ENCODE measurements around the gene APELA.

Gene APELA

DNA sequence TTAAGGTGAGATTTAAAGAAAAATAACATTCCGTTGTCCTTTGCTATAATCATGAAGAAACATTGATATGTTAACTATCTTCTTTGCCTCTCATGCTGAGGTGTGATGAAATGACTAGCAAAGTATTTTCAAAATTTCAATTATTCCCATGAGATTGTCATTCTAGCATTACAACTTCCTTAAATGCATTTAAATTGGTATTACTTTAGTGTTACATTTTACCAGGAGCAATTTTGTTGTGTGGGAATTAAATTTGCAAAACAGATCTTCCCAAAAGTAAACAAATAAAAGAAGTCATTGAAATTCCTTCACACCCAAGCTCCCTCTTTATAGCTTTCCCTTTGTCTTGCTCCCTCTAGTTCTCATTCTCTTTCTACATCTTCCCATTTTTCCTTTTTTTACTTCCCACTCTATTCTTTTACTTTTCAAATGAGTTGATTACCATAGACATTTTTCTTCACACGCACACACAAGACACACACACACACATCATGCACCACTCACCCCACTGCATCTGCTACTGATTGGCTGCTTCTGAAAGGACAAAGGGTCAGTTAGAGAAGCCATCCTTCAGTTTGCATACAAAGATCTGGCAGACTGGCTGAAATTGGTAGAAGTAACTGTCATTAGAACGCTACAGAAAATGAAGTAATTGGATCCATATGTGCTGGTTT lies 10.0 kb upstream of the APELA start:
- H3K27ac ChIP-seq: no peak overlapping the region
- TF ChIP-seq ZFX (IDR thresholded peaks at IDR 0.05; ENCODE audit: borderline replicate concordance): no peak
- no peak for TF ChIP-seq CTCF (IDR thresholded peaks at IDR 0.05)

DNA sequence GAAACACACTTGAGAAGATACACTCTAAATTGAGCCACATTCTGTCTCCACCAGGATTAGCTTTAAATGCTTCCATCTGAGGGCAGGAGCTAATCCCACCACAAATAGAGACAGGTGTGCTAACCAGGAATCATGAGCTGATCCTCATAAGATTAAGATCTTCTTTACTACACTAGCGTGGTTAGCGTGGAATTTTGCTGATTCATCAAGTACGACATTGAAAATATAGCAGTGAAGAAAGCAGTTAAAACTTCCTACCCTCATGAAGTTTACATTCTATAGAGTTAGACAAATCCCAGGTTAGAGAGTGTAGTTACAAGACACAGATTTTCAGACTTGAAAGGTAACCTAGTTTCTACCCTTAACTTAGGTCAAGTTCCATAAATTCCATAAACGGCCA lies 5.3 kb upstream of the APELA start:
- TF ChIP-seq CTCF (IDR thresholded peaks at IDR 0.05): no peak
- TF ChIP-seq ZFX (IDR thresholded peaks at IDR 0.05; ENCODE audit: borderline replicate concordance): no peak
- H3K27ac ChIP-seq: no peak overlapping the region

GRCh38 chr4:164872481-164872880 lies 4.5 kb upstream of the APELA start:
- no peak for TF ChIP-seq CTCF (IDR thresholded peaks at IDR 0.05)
- TF ChIP-seq ZFX (IDR thresholded peaks at IDR 0.05; ENCODE audit: borderline replicate concordance): no peak
- no peak overlapping the region for H3K27ac ChIP-seq

- no peak overlapping the region for H3K27ac ChIP-seq
- TF ChIP-seq CTCF (IDR thresholded peaks at IDR 0.05): no peak
- TF ChIP-seq ZFX (IDR thresholded peaks at IDR 0.05; ENCODE audit: borderline replicate concordance): no peak
Measured at GRCh38 chr4:164874789-164875188, 2.2 kb upstream of the APELA start.

DNA sequence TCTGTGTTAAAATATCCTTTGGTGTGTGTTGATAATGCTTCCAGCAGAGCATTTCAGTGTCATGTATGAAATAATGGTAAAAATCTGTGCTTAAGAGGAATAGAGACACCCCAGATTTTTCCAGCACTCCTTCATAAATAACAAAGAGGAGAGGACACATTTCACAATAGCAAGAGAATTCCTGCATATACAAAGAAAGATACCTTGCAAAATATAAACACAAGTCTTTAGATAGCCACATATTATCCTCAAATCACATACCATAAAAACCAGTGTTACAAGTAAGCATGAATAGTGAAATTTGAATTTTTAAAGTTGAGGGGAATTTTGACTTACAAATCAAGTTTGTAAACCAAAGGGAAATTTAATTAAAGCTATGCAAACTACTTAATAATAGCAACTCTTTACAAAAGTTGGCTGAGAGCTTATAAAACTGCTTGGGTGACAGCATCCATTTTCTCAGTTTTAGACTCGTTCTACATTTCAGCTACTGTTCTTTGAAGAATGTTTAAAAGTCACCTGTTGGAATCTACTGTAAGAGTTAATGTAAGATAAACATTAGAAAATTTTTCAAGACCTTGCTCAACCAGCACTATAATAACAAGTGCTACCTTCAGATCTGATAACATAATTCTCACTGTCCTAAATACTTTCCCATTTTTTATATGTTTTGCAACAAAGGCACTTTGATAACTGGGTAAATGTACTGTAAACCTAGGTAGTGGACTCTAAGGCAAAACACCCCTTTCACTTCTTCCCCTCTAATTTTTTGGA lies 3.7 kb downstream of the APELA start:
- H3K27ac ChIP-seq: peak overlapping the region; percentile 6; the same call in 1 of the 2 replicates
- no peak for TF ChIP-seq CTCF (IDR thresholded peaks at IDR 0.05)
- TF ChIP-seq ZFX (IDR thresholded peaks at IDR 0.05; ENCODE audit: borderline replicate concordance): no peak

DNA sequence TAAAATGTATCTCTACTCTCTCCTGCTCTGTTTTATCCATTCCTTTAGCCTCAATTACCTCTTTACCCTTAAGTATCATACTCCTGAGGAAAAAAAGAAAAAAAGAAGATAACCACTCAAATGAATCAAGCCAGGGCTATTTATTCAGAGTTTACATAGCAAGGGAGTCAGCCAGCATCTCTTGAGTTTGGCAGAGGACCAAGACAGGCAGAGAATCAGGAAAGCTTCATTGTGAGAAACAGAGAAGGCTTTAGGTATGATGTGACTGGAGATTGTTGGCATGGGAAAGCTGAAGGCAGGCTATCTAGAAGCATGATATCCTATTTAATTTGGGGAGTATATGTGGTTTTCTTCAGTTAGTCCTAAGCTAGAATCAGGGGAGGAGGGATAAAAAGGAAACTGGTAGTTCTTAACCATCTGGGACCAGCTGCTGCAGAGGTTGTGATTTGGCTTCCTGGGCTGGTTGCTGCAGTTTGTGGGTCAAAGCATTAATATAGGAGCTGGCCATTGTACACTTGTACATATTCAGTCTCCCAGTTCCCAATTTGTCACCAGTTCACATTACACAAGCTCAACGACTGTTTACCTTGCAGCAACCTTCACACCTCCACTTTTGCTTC lies 11.2 kb downstream of the APELA start:
- no peak for TF ChIP-seq CTCF (IDR thresholded peaks at IDR 0.05)
- no peak for TF ChIP-seq ZFX (IDR thresholded peaks at IDR 0.05; ENCODE audit: borderline replicate concordance)
- no peak overlapping the region for H3K27ac ChIP-seq

- H3K27ac ChIP-seq: no peak overlapping the region
- TF ChIP-seq ZFX (IDR thresholded peaks at IDR 0.05; ENCODE audit: borderline replicate concordance): no peak
- TF ChIP-seq CTCF (IDR thresholded peaks at IDR 0.05): no peak
Measured at GRCh38 chr4:164890691-164891090, 13.7 kb downstream of the APELA start.

All from 22Rv1 (cell line).